Jurkat, Clone E6-1 (cell line): ENCODE results near the gene MED15.

Experiments
- DNase-seq: peaks from one replicate; pipeline ENCODE4 v3.0.0-alpha.2; 2011; ENCODE audit warnings: low read depth, low spot score
- H3K4me3 ChIP-seq: 2 replicates; pipeline ENCODE4 v1.5.1; 2011; ENCODE audit warnings: mild to moderate bottlenecking, low read length, control low read depth, moderate library complexity

Gene MED15

GRCh38 chr22:20626811-20627210 lies 119.4 kb downstream of the MED15 start:
- DNase-seq, result no peak
- H3K4me3 ChIP-seq, result no peak overlapping the region

DNA sequence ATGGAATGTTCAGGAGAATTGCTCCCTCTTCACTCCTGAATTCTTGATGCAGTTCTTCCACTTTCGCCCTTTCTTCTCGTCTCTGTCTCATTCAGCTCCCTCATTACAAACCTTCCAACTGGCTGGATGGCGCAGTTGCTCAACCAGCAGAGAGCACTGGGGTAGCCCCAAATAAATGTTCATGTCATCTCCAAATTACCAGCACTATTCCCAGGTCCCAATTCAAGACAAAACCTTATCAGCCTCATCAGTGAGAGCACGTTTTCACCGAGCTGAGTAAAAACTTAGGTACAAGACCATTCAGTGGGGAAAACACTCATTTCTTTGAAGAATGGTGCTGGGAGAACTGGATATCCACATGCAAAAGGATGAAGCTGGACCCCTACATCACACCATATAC lies 120.0 kb downstream of the MED15 start:
- DNase-seq, result no peak
- no peak overlapping the region for H3K4me3 ChIP-seq

DNA sequence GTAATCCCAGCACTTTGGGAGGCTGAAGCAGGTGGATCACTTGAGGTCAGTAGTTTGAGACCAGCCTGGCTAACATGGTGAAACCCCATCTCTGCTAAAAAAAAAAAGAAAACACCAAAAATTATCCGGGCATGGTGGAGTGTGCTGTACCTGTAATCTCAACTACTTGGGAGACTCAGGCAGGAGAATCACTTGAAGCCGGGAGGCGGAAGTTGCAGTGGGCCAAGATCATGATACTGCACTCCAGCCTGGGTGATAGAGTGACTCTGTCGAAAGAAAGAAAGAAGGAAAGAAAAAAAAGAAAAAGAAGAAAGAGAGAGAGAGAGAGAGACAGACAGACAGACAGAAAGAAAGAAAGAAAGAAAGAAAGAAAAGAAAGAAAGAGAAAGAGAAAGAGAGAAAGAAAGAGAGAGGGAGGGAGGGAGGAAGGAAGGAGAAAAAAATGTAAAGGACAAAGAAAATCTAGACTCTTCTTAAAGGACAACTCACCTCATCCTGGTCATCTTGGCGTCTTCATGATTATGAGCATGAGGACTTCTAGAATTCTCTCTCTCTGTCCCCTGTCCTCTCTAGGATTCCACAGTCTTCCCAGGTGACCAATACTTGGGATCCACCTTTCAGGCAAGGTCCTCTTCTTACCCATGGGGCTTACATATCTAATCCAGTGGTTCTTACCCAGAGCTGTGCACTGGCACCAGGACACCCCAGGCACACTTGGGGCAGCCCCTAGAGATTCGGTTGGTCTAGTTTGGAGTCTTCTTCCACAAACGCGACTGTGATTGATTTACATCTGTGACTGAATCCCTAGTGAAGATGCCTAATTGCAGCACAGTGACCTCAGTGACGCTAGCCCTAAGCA lies 120.9 kb downstream of the MED15 start:
- no peak overlapping the region for H3K4me3 ChIP-seq

DNA sequence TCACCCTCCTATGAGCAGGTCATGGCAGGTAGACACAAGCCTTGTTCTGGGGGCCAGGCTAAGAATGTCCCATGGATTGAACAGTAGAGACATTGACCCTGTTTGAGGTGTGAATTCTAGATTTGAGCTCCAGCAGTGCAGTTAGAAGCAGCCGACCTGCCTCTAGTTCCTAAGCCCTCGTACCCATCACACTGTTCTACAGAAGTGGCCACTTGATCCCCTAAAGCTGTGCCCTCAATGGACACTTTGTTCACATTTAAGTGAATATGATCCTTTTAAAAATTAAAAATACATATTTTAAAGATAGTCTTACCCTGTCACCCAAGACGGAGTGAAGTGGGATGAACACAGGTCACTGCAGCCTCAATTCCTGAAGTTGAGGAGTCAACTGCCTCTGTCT lies 122.0 kb downstream of the MED15 start:
- no peak overlapping the region for H3K4me3 ChIP-seq
- DNase-seq, result no peak

More for the DNA sequence above, 120.9 kb downstream of the MED15 start:
- DNase-seq, result no peak

DNA sequence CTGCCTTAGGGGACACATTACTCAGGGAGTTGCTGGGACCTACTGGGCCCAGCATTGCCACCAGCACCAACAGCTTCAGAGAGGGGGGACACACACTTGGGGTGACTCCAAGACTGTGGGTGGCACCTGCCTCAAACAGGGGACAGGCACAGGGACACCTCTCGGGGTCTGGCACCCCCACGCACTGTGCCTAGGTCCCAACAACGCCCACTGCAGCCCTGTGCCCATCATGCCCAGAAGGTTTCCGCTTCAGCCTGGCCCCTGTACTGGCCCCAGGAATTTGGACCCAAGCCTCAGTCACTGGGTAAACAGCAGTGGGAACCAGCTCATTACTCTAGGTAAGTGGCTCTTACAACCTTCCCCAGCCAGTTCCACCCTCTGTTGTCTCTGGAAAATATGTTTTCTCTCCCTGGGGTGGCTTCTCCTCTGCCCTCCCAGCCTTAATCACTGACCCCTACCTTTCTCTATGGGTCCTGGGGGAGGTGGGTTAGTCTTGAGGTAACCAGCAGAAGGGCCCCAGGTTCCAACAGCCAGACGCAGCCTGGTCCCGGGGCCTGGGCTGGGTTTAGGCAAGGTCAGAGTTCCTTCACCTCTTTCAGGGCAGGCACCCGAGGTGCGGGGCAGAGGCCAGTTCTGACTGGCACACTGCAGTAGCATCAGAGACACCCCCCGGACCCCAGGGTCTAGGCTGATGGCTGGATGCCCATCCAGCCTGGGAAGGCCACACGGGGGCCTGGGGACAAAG lies 123.6 kb downstream of the MED15 start:
- DNase-seq, result no peak
- no peak overlapping the region for H3K4me3 ChIP-seq

DNA sequence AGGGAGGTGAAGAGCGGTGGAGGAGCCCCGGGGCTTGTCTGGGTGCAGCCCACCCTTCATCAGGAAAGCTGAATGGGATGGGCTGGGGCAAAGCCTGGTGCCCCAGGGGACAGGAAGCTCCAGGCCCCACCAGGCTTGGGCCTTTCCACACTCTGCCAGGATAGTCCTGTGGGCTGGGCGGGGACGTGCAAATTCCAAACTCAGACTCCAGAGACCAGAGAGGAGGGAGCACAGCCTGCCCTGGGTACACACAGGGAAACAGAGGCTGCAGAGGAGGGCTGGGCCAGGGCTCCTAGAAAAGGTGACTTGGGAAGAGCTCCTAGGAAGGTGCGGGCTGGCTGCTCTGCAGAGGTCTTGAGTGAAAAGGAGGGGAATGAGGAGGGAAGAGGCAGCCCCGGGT lies 124.7 kb downstream of the MED15 start:
- no peak for DNase-seq
- no peak overlapping the region for H3K4me3 ChIP-seq

DNA sequence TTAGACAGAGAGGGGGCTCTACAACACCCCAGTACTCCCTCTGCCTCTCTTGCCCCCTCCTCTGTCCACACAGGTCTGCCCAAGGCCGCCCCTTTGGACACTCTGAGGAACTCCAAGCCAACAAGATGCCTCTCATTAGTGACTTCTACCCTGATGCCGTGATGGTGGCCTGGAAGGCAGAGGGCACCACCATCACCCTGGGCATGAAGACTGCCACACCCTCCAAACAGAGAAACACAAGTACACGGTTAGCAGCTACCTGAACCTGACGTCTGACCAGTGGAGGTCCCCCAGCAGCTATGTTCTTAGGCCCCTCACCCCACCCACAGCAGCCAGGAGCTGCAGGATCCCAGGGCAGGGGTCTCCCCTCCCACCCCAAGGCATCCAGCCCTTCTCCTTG lies 125.1 kb downstream of the MED15 start:
- DNase-seq, result no peak
- H3K4me3 ChIP-seq, result no peak overlapping the region

DNA sequence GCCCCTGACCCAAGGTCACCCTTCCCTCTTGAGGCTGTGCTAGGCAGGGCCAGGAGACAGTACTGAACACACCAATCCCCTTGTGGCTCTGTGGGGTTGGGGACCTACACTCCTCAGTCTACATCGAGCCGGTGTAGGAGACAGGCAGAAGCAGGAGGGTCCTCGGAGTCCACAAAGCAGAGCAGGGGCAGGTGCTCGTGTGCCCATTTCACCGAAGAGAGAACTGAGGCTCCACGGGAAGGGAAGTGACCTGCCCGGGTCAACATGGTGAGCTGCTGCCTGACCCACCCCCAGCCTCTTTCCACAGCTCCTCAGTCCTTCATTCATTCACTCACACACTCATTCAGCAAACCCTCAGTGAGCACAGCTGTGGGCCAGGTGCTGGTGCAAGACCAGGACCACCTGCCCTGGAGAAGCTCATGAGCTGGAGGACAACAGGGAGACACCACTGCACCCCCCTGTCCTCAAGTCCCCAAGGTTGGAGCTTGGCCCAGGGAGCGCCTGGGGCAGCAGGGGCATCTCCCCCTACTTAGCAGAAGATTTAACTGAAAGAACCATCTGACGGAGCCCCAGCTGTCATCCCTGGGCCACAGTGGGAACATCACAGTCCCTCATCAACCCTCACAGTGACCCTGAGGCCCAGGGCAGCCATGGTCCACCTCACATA lies 127.3 kb downstream of the MED15 start:
- no peak for DNase-seq
- no peak overlapping the region for H3K4me3 ChIP-seq

GRCh38 chr22:20635227-20635591 lies 127.8 kb downstream of the MED15 start:
- no peak overlapping the region for H3K4me3 ChIP-seq
- no peak for DNase-seq

- H3K4me3 ChIP-seq, result no peak overlapping the region
- DNase-seq, result no peak
Observed at GRCh38 chr22:20636075-20636812, 128.8 kb downstream of the MED15 start.

GRCh38 chr22:20636945-20637344 lies 129.5 kb downstream of the MED15 start:
- no peak for DNase-seq
- no peak overlapping the region for H3K4me3 ChIP-seq
